ENCODE results near the gene TXLNB.

GRCh38 chr6:139275279-139276055 is 16.3 kb downstream of the TXLNB start:
- no peak for TF ChIP-seq SIN3A (IDR thresholded peaks at IDR 0.05; ENCODE audit: borderline replicate concordance, low read depth, low read length)
- TF ChIP-seq RAD21 (IDR thresholded peaks at IDR 0.05; ENCODE audit: low read length), result no peak
- no peak for TF ChIP-seq EZH2phosphoT487 (IDR thresholded peaks at IDR 0.05; ENCODE audit: borderline replicate concordance, low read depth)
- TF ChIP-seq, protein P1, sequence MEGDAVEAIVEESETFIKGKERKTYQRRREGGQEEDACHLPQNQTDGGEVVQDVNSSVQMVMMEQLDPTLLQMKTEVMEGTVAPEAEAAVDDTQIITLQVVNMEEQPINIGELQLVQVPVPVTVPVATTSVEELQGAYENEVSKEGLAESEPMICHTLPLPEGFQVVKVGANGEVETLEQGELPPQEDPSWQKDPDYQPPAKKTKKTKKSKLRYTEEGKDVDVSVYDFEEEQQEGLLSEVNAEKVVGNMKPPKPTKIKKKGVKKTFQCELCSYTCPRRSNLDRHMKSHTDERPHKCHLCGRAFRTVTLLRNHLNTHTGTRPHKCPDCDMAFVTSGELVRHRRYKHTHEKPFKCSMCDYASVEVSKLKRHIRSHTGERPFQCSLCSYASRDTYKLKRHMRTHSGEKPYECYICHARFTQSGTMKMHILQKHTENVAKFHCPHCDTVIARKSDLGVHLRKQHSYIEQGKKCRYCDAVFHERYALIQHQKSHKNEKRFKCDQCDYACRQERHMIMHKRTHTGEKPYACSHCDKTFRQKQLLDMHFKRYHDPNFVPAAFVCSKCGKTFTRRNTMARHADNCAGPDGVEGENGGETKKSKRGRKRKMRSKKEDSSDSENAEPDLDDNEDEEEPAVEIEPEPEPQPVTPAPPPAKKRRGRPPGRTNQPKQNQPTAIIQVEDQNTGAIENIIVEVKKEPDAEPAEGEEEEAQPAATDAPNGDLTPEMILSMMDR (IDR thresholded peaks at IDR 0.05), result no peak
- TF ChIP-seq GABPA (IDR thresholded peaks at IDR 0.05; ENCODE audit: low read depth), result no peak
- no peak for TF ChIP-seq TAF1 (IDR thresholded peaks at IDR 0.05; ENCODE audit: borderline replicate concordance, low read depth, low read length)
